Large intestine (tissue), 3 donors: ENCODE measurements around the gene SPG11. TPM values are rescaled to one million over a fixed set of nuclear protein-coding genes. Genes with fewer than 3 reads are reported as not detected.

Experiments
- DNase-seq, 2 donors: peaks; one replicate each; pipeline versions ENCODE4 v3.0.0 to v3.0.0-alpha.2; 2013
- H3K27ac ChIP-seq: one replicate; pipeline ENCODE4 v1.5.1; 2013; ENCODE audit warnings: low read length
- H3K27me3 ChIP-seq: 2 replicates; pipeline ENCODE4 v1.6.1; 2013; ENCODE audit warnings: low read length; ENCODE audit not compliant: control insufficient read depth, insufficient read depth
- H3K36me3 ChIP-seq: 2 replicates; pipeline ENCODE4 v1.6.1; 2013; ENCODE audit warnings: low read length; ENCODE audit not compliant: control insufficient read depth, insufficient read depth
- H3K4me1 ChIP-seq: one replicate; pipeline ENCODE4 v1.6.1; 2013; ENCODE audit warnings: low read length; ENCODE audit not compliant: control insufficient read depth, insufficient read depth
- H3K4me3 ChIP-seq: one replicate; pipeline ENCODE4 v1.5.1; 2013; ENCODE audit warnings: low read length
- H3K9me3 ChIP-seq: one replicate; pipeline ENCODE4 v1.6.1; 2013; ENCODE audit warnings: mild to moderate bottlenecking, low read depth, low read length, moderate library complexity; ENCODE audit not compliant: control insufficient read depth
- WGBS: methylation state at CpG from one replicate; pipeline ENCODE4 v1.1.5; 2013; ENCODE audit warnings: low lambda C conversion rate; ENCODE audit not compliant: insufficient coverage; 5-methylcytosine and 5-hydroxymethylcytosine counted together
- polyA plus RNA-seq: library from polyadenylated mRNA; unstranded; fragments of 120-200 nt; gene quantifications from one replicate; pipeline ENCODE4 v1.2.1, GENCODE V29; 2013

Gene SPG11
- polyA plus RNA-seq, 1 donor: 61.1 TPM

DNA sequence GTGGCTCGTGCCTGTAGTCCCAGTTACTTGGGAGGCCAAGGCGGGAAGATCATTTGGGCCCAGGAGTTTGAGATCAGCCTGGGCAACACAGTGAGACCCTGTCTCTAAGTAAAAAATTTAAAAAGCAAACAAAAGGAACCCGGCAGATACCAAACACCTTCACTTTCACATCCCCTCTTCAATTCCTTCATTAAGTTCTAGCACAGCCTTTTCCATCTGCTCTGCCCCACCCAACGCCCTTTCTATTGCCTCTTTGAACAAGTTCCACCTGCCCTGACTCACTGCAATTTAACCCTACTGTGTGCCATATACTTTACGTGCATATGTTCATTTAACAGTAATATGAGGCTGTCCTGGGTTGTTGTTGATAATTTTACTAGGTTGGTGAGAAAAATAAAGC is 12.4 kb upstream of the SPG11 start:
- no CpG with 5 or more reads among the region's 5 CpGs for WGBS

DNA sequence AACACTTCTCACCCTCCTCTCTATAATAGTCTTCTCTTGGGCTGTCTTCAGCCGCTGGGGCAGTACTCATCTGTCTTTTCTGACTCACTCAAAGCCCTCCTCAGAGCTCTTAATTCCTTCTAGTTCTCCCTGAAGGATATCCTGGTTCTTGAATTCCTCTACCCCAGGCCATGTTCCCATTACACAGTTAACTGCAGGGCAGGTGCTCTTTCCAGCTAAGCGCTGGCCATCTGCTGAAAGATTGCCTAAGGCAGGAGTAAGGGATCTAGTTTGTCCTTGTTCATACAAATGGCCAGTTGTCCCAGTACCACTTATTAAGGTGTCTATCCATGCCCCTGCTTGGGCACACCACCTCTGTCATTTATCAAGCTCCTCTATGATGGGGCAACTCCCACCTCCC is 10.2 kb upstream of the SPG11 start:
- no peak overlapping the region for H3K4me3 ChIP-seq
- no CpG with 5 or more reads among the region's 2 CpGs for WGBS

More for the DNA sequence above, 12.4 kb upstream of the SPG11 start:
- no peaks in the 10 kb centered on the region for H3K4me1 ChIP-seq
- no peak overlapping the region for H3K27ac ChIP-seq
- no peak overlapping the region for H3K4me3 ChIP-seq
- no peaks in the 10 kb centered on the region for H3K36me3 ChIP-seq
- H3K27me3 ChIP-seq: peaks cover 2% of the 10 kb centered on the region
- no peaks in the 10 kb centered on the region for H3K9me3 ChIP-seq
- DNase-seq: no peak

DNA sequence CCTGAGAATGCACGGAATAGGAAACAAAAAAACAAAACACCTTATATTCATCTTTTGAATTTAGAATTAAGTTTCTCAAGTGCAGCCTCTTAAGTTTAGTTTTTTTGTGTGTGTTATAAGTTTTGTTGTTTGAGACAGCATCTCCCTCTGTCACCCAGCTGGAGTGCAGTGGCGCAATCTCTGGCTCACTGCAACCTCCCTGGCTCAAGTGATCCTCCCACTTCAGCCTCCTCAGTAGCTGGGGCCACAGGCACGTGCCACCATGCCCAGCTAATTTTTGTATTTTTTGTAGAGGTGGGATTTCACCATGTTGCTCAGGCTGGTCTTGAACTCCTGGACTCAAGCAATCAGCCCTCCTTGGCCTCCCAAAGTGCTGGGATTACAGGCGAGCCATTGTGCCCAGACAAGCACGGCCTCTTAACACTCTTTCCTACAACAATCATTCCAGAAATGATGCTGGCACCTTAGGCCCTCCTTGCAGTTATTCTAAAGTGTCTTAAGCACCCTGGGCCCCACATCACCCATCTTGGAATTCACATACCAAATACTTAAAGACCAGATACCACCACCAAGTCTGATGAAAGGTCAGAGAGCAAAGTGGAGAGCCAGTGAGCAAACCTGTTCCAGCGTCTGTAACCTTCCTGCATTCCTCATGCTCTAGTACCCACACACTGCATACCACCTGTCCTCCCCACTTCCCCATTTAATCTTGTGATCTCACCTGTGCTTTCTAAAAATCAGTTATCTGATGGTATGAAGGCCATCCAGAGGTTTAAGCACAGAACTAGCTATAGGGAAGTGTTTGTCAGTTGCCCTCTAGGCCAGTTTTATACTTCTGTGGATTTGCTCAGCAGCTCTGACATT is 6.9 kb upstream of the SPG11 start:
- Histone ChIP-seq H3K36me3 (no peaks in the 10 kb centered on the region), H3K9me3 (no peaks in the 10 kb centered on the region), H3K27me3 (no peaks in the 10 kb centered on the region), H3K4me1 (no peaks in the 10 kb centered on the region), H3K27ac (no peak overlapping the region), H3K4me3 (no peak overlapping the region)
- 100% methylated on average over 2 of the region's 6 CpGs for WGBS
- no peak for DNase-seq

More for the DNA sequence above, 10.2 kb upstream of the SPG11 start:
- Histone ChIP-seq H3K4me1 (no peaks in the 10 kb centered on the region), H3K27me3 (peaks cover 2% of the 10 kb centered on the region), H3K36me3 (no peaks in the 10 kb centered on the region), H3K27ac (no peak overlapping the region), H3K9me3 (no peaks in the 10 kb centered on the region)
- DNase-seq: no peak

DNA sequence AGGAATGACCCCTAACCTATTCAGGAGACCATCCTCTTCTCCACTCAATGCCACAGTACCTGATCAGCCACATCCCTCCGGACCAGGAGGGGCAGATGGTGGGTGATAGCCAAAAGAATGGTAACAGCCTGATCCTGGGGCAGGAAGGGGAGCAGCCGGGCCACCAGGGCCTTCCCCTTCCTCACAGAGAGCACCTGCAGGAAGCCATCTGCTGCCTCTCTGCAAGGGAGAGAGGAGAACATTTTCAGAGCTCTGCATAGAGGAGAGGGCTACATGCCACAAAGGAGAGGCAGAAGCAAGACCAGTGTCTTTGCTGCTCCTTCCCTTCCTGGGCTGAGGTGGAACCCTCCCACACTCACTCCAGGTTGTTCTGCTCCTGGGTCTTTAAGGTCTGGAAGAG is 5.5 kb upstream of the SPG11 start:
- DNase-seq: no peak
- WGBS: no CpG with 5 or more reads among the region's 2 CpGs
- no peaks in the 10 kb centered on the region for H3K9me3 ChIP-seq
- H3K36me3 ChIP-seq: no peaks in the 10 kb centered on the region
- H3K4me3 ChIP-seq: no peak overlapping the region
- peaks cover 2% of the 10 kb centered on the region for H3K4me1 ChIP-seq
- no peaks in the 10 kb centered on the region for H3K27me3 ChIP-seq
- no peak overlapping the region for H3K27ac ChIP-seq

DNA sequence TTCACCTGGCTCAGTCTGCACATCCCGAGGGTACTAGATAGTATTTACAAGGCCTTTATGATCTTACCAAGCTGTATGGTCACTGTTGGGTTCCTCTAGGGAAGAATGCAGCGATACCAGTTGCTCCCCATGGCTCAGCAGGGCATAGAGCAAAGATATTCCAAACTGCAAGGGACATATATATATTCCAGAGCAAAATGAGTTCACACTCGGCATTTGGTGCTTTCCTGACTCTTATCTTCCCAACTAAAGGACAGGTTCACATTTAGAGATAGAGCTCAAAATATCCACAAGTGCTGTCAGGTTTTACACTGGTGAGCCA is 3.5 kb upstream of the SPG11 start:
- Histone ChIP-seq H3K9me3 (no peaks in the 10 kb centered on the region), H3K36me3 (no peaks in the 10 kb centered on the region), H3K27ac (no peak overlapping the region), H3K27me3 (no peaks in the 10 kb centered on the region), H3K4me3 (no peak overlapping the region), H3K4me1 (peaks cover 5% of the 10 kb centered on the region)
- no CpG with 5 or more reads among the region's 3 CpGs for WGBS
- DNase-seq: no peak

DNA sequence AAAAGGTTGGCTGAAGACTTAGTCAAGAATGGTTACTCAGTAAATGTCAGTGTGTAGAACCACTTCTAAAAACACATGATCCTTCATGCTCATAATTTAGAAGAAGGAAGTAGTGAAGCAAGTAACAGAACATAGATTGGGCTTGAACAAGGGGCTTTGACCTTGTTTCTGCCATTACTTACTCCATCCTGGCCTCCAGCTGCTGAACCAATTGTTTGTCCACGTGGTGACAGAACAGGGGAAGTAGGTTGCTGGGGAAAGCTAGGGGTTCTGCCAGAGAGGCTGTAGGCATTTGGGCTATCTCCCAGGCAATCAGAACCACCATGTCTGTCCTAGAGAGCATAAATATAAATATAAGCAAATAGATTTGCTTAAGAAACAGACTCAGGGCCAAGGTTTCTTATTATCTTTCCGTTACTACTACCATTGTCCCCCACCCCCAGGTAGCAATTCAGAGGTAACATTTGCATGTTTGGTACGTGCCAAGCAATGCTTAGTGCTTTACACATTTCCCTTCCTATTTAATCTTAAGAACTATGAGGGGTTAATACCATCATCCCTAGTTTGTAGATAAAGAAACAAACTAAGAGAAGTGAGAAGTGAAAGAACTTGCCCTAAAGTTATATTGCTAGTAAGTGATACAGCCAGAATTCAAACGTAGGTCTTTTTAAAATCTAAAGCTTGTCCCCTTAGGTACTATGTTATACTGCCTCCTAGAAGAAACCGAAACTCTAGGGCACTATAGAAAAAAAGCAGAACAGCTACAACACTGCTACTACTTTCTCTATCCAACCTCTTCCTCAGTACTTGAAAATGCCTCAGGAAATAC is 3.0 kb upstream of the SPG11 start:
- DNase-seq: no peak
- H3K4me1 ChIP-seq: peaks cover 5% of the 10 kb centered on the region
- no peaks in the 10 kb centered on the region for H3K36me3 ChIP-seq
- no CpG with 5 or more reads among the region's 5 CpGs for WGBS
- no peak overlapping the region for H3K27ac ChIP-seq
- no peaks in the 10 kb centered on the region for H3K9me3 ChIP-seq
- no peaks in the 10 kb centered on the region for H3K27me3 ChIP-seq
- no peak overlapping the region for H3K4me3 ChIP-seq

DNA sequence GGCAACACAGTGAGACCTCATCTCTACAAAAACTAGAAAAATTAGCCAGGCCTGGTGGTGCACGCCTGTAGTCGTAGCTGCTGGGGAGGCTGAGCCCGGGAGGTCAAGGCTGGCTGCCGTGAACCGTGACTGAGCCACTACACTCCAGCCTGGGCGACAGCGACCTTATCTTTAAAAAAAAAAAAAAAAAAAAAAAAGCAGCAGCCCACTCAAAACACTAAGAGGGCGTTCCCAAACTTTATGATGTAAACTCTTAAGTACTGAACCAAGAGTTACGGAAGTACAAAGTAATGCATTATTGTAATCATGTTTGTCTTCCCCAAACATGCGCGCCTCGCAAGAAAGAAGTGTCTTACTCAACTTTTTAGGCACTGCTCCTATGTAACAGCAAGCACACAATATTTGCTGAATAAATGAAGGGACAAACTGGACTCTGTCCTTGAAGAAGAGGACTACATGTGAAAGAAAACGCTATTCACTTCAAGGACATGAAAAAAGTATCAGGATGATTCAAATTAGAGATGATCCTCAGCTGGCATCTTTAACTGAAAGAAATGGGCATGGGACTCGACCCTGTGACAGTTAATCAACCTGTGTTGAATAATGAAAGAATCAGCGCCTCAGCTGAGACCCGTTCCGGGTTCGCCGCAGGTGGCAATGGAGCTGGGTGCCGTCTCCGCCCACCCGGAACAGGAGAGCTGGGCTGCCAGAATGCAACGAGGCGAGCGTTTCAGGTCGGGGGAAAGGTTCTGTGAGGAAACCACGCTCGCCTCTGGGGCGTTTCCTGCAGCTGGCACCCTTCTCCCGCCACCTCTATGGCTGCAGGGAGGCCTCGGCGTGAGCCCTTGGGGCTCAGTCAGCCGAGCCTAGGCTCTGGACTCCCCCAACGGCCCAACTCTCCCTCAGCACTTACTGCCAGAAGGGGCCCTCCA is 718 bp downstream of the SPG11 start:
- H3K4me1 ChIP-seq: peaks cover 5% of the 10 kb centered on the region
- peaks cover 10% of the 10 kb centered on the region for H3K36me3 ChIP-seq
- 10% methylated on average over 4 of the region's 34 CpGs for WGBS

DNA sequence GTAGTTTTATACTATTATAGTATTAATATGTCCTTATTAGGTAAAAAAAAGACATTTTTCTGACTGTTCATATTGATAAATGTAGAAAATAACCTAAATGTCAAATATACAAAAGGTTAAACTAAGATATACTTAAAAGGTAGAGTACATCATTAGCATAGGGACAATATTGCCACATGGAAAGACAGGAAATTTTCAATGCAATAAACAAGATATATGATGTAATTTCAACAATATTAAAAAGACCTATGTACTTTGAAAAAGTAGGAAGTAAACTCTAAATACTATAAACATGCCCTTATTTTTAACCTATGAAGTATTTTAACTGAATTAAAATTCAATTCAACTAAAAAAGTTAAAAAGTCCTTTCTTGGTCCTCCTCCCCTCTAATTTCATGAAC is 1.9 kb downstream of the SPG11 start:
- Histone ChIP-seq H3K27me3 (no peaks in the 10 kb centered on the region), H3K27ac (no peak overlapping the region), H3K36me3 (peaks cover 18% of the 10 kb centered on the region), H3K9me3 (no peaks in the 10 kb centered on the region), H3K4me3 (no peak overlapping the region), H3K4me1 (peaks cover 5% of the 10 kb centered on the region)
- DNase-seq: no peak

More for the DNA sequence above, 718 bp downstream of the SPG11 start:
- peak; percentile 56 to 78 for DNase-seq
- peak overlapping the region; percentile 99 for H3K4me3 ChIP-seq
- no peaks in the 10 kb centered on the region for H3K27me3 ChIP-seq
- peak overlapping the region; percentile 99 for H3K27ac ChIP-seq
- H3K9me3 ChIP-seq: no peaks in the 10 kb centered on the region

DNA sequence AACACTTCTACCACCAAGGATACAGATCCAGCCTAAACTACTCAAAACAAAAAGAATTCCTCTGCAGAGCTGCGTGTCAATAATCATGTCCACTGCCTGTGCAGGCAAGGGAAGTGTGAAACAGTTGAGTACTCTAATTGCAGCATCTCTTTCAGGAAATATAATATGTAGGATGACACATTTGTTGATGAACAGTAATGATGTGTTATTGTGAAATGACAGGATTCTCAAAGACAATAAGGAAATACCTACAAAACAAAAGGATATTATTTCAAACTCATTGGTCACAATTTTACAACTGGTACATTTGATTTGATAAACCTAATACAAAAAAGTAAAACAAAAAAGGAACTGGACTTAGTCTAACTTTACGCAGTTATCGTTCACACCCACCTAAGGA is 4.4 kb downstream of the SPG11 start:
- no peak overlapping the region for H3K27ac ChIP-seq
- 100% methylated on average over 2 of the region's 3 CpGs for WGBS

DNA sequence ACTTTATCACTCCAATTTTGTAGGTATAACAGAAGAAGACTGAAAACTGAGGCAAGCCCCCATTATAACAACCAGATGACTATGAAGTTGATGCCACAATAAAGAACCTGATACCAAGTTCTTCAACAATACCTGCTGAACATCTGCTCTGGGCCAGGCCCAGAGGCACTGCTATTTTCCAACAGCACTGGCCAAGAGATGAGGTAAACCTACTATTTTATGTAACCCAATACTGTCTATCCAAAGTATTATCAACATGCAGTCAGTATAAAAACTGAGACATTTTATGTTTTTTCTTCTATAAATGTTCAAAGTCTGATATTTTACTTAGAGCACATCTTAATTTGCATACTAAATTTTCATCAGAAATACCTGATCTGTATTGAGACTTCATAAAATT is 6.1 kb downstream of the SPG11 start:
- peaks cover 37% of the 10 kb centered on the region for H3K36me3 ChIP-seq

More for the DNA sequence above, 4.4 kb downstream of the SPG11 start:
- Histone ChIP-seq H3K4me3 (no peak overlapping the region), H3K36me3 (peaks cover 33% of the 10 kb centered on the region), H3K4me1 (peaks cover 5% of the 10 kb centered on the region), H3K9me3 (no peaks in the 10 kb centered on the region), H3K27me3 (no peaks in the 10 kb centered on the region)
- no peak for DNase-seq

More for the DNA sequence above, 6.1 kb downstream of the SPG11 start:
- H3K27me3 ChIP-seq: no peaks in the 10 kb centered on the region
- H3K27ac ChIP-seq: no peak overlapping the region
- H3K9me3 ChIP-seq: no peaks in the 10 kb centered on the region
- no peak for DNase-seq
- H3K4me1 ChIP-seq: no peaks in the 10 kb centered on the region
- H3K4me3 ChIP-seq: no peak overlapping the region
